ENCODE results near the gene MGAT5.

Gene MGAT5

DNA sequence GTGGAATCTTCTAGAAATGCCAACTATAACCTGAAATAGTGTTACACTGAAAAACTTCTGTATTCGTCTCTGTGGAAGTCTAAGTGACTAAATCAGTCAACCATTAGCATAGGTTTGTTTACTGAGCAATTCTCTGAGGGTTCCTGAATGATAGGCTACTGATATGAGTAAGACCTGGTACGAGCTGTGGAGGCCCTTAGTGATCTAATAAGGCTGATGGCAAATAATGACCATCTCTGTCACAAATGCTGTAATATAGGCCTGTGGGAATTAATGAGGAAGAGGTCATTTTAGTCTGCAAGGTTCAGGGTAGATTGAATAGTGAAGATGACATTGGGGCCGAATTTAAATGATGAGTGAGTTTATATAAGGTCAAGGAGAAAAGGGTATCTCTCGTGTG is 82.5 kb downstream of the MGAT5 start:
- no peak overlapping the region for H3K9ac ChIP-seq (ENCODE audit: low read length)
- no peaks in the 10 kb centered on the region for H3K27me3 ChIP-seq (ENCODE audit: insufficient read depth, low read length)
- no peaks in the 10 kb centered on the region for H3K79me2 ChIP-seq (ENCODE audit: insufficient read depth, low read length)
- TF ChIP-seq EZH2 (IDR thresholded peaks at IDR 0.05; ENCODE audit: borderline replicate concordance, low read length): no peak
- TF ChIP-seq, protein P1, sequence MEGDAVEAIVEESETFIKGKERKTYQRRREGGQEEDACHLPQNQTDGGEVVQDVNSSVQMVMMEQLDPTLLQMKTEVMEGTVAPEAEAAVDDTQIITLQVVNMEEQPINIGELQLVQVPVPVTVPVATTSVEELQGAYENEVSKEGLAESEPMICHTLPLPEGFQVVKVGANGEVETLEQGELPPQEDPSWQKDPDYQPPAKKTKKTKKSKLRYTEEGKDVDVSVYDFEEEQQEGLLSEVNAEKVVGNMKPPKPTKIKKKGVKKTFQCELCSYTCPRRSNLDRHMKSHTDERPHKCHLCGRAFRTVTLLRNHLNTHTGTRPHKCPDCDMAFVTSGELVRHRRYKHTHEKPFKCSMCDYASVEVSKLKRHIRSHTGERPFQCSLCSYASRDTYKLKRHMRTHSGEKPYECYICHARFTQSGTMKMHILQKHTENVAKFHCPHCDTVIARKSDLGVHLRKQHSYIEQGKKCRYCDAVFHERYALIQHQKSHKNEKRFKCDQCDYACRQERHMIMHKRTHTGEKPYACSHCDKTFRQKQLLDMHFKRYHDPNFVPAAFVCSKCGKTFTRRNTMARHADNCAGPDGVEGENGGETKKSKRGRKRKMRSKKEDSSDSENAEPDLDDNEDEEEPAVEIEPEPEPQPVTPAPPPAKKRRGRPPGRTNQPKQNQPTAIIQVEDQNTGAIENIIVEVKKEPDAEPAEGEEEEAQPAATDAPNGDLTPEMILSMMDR (IDR thresholded peaks at IDR 0.05; ENCODE audit: low read length): no peak
- H3F3A ChIP-seq (ENCODE audit: insufficient read depth, low read length): no peaks in the 10 kb centered on the region
- H3K4me3 ChIP-seq (ENCODE audit: low read depth, low read length, poor library complexity, severe bottlenecking): no peak overlapping the region
- no peaks in the 10 kb centered on the region for H3K9me2 ChIP-seq (ENCODE audit: low read depth, low read length)
- no peaks in the 10 kb centered on the region for H3K9me3 ChIP-seq (ENCODE audit: low read length)
- H4K20me1 ChIP-seq (ENCODE audit: insufficient read depth, low read length): no peaks in the 10 kb centered on the region
- no peak overlapping the region for H2AFZ ChIP-seq (ENCODE audit: low read length)
- H3K4me2 ChIP-seq (ENCODE audit: low read length): no peak overlapping the region
- H3K27ac ChIP-seq (ENCODE audit: low read depth, low read length, poor library complexity, severe bottlenecking): no peak overlapping the region
- peaks cover 70% of the 10 kb centered on the region for H3K36me3 ChIP-seq (ENCODE audit: insufficient read depth, low read length)
- no peaks in the 10 kb centered on the region for H3K4me1 ChIP-seq (ENCODE audit: insufficient read depth, low read length, severe bottlenecking)

DNA sequence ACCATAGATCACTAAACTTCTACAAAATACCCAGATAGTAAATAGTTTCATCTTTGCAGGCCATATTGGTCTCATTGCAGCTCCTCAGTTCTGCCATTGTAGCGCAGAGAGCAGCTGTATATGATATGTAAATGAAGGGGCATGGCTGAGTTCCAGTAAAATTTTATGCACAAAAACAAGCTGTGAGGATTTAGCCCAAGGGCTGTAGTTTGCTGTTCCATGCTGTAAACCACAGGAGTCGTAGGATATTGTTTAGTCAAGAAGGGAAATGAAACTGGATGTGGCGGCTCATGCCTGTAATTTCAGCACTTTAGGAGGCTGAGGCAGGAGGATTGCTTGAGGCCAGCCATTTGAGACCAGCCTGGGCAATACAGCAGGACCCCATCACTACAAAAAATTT is 83.0 kb downstream of the MGAT5 start:
- Histone ChIP-seq H2AFZ (ENCODE audit: low read length) (no peak overlapping the region), H3K9me2 (ENCODE audit: low read depth, low read length) (no peaks in the 10 kb centered on the region), H3K9ac (ENCODE audit: low read length) (no peak overlapping the region), H3K4me3 (ENCODE audit: low read depth, low read length, poor library complexity, severe bottlenecking) (no peak overlapping the region), H3K36me3 (ENCODE audit: insufficient read depth, low read length) (peaks cover 71% of the 10 kb centered on the region), H3K9me3 (ENCODE audit: low read length) (no peaks in the 10 kb centered on the region), H3K4me2 (ENCODE audit: low read length) (no peak overlapping the region), H3K27ac (ENCODE audit: low read depth, low read length, poor library complexity, severe bottlenecking) (no peak overlapping the region), H3K4me1 (ENCODE audit: insufficient read depth, low read length, severe bottlenecking) (no peaks in the 10 kb centered on the region), H3K27me3 (ENCODE audit: insufficient read depth, low read length) (no peaks in the 10 kb centered on the region), H3K79me2 (ENCODE audit: insufficient read depth, low read length) (no peaks in the 10 kb centered on the region), H3F3A (ENCODE audit: insufficient read depth, low read length) (no peaks in the 10 kb centered on the region), H4K20me1 (ENCODE audit: insufficient read depth, low read length) (no peaks in the 10 kb centered on the region)
- TF ChIP-seq, protein P1 (IDR thresholded peaks at IDR 0.05; ENCODE audit: low read length): no peak
- TF ChIP-seq EZH2 (IDR thresholded peaks at IDR 0.05; ENCODE audit: borderline replicate concordance, low read length): no peak

DNA sequence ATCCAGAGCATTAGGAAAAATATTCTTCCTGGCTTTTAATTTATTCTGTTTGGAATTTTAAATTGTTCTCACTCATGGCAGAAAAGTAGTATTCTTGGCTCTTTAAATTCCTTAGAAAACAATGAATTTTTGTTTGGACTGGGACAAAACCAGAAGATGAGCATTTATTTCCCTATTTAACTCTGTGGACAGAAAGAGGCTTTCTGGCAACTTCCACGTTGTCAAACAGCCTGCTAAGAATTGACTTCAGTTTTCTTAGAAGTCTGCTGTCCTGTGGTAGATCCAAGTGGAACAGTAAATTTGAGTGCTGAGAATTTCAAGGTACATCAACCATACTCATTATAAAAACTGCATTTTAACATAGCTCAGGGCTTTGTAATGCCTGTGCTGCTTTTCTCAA is 83.8 kb downstream of the MGAT5 start:
- H3K9me2 ChIP-seq (ENCODE audit: low read depth, low read length): no peaks in the 10 kb centered on the region
- H3K27me3 ChIP-seq (ENCODE audit: insufficient read depth, low read length): no peaks in the 10 kb centered on the region
- H3K9ac ChIP-seq (ENCODE audit: low read length): no peak overlapping the region
- no peak overlapping the region for H2AFZ ChIP-seq (ENCODE audit: low read length)
- H3K4me3 ChIP-seq (ENCODE audit: low read depth, low read length, poor library complexity, severe bottlenecking): no peak overlapping the region
- H3F3A ChIP-seq (ENCODE audit: insufficient read depth, low read length): no peaks in the 10 kb centered on the region
- no peaks in the 10 kb centered on the region for H3K9me3 ChIP-seq (ENCODE audit: low read length)
- H4K20me1 ChIP-seq (ENCODE audit: insufficient read depth, low read length): no peaks in the 10 kb centered on the region
- no peak overlapping the region for H3K27ac ChIP-seq (ENCODE audit: low read depth, low read length, poor library complexity, severe bottlenecking)
- no peaks in the 10 kb centered on the region for H3K79me2 ChIP-seq (ENCODE audit: insufficient read depth, low read length)
- no peaks in the 10 kb centered on the region for H3K4me1 ChIP-seq (ENCODE audit: insufficient read depth, low read length, severe bottlenecking)
- H3K4me2 ChIP-seq (ENCODE audit: low read length): no peak overlapping the region
- peaks cover 78% of the 10 kb centered on the region for H3K36me3 ChIP-seq (ENCODE audit: insufficient read depth, low read length)
- no peak for TF ChIP-seq EZH2 (IDR thresholded peaks at IDR 0.05; ENCODE audit: borderline replicate concordance, low read length)
- TF ChIP-seq, protein P1 (IDR thresholded peaks at IDR 0.05; ENCODE audit: low read length): no peak
